AML-193 (cell line): ENCODE results near the gene STRAP.
"Not testable (repeated sequence)": the region's sequence is repeated elsewhere in the genome, so short reads cannot be mapped to it uniquely, and the experiment has no call there.

Source experiments
- DNase-seq, 2 experiments: peaks; one replicate each; lab custom pipeline; 2025; lab: John Stamatoyannopoulos, UW

The STRAP gene

DNA sequence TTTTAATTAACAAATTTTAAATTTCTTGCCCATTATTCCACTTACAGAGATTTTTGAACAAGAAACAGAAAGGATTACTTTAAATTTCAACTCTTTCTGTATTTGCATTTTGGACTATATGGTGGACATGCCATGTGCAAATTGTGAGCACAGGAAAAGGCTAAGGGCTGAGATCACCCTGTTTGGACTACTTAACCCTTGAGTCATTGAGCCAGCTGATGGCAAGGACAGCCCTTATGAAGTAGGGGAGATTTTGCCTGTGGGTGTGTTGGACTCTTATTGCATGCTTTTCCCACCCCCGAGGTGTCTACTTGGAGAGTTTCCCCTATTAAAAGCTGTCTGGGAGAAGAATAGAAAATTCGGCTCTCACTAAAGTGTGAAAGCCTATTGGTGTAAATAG is 46.2 kb downstream of the STRAP start:
- no peak for DNase-seq

DNA sequence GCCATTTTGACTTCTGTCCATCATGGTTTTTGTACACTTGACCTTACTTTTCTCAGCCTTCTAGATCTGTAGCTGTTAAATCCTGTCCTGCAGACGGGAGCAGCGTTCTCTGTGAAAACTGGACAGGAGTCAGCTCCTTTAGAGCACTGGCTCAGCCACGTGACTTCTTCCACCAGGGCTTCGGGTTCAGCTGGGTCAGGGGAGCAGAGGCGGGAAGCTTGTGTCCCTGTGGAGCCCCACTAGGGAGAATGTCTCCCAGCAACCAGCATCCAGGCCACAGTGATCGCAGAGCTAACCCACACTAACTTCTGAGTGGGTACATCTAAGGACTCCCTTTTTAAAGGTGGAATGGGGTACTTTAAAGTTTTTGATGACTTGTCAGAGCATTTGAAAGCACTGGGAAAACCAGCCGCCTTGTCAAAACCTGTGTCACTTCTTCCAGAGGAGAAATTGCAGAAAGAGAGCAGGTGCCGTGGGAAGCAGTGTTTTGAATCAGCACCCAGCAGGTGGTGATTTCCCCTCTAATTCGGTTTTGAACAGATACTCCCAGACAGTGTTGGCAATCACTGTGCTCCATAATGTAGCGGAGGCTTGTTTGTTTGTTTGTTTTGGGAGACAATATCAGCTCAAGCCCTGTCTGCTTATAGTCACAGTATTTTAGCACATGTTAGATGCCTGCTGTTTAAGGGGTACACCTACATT is 46.8 kb downstream of the STRAP start:
- no peak for DNase-seq

GRCh38 chr12:15931590-15932053 is 49.4 kb downstream of the STRAP start:
- no peak for DNase-seq

DNA sequence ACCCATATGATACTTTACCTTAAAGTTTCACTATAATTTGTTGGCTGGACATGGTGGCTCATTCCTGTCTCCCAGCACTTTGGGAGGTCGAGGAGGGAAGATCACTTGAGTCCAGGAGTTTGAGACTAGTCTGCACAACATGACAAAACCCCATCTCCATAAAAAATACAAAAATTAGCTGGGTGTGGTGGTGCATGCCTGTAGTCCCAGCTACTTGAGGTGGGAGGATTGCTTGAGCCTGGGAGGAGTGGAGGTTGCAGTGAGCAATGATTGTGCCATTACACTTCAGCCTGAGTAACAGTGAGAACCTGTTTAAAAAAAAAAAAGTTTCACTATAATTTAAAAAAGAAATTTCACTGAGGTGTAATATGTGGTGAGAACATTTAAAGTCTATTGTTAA is 50.1 kb downstream of the STRAP start:
- no peak for DNase-seq

- DNase-seq = no peak
Observed at GRCh38 chr12:15932971-15933370, 50.8 kb downstream of the STRAP start.

DNA sequence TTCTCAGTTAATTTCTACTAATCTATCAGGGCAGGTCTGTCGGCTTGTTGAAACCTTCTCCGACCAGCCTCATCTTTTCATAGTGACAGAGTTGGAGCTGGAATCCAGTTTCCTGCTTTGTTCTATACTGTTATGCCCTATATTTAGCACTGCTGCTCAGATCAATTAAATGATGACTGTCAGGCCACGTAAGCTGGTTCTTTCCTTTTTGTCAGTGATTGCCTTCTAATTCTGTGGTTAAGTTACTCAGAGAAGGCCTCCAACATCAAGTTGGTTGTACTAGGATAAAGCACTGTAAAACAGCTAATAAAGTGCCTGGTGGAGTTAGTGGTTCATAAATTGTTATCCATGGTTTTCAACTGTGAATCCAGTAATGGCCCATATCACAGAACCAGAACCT is 51.6 kb downstream of the STRAP start:
- DNase-seq = no peak

GRCh38 chr12:15936751-15937150 is 54.6 kb downstream of the STRAP start:
- DNase-seq = no peak

DNA sequence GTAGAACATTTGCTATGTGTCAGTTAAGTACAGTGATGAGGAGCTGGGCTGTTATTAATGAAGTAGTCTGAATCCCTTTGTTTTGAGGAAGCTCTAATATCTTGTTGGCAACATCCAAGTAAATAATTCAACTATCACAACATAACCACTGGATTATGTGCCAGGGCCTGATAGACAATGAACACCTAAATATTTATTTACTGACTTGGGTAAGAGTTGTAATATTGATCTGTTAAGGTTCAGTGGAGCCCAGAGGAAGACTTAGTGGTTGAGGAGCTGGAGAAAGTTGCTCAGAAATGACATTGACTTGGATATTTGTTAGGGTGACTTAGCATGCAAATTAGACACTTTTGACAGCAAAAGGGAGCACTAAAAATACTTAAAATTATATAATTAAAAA is 55.7 kb downstream of the STRAP start:
- DNase-seq = no peak

DNA sequence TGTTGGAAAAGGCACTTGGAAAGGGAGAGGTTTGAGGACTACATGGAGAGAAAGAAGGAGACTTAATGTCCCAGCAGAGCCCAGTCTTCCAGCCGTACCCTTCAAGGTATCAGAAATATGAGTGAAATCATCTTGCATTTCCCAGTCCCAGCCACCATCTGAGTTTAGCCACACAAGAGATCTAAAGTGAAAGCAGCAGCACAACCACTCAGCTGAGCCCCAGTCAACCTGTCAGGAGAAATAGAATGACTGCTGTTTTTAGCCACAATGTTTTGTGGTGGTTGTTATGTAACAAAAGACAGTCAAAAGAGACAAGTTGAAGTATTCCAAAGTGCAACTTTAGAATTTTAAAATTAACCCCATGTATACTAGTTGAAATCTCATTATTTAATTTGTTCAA is 56.9 kb downstream of the STRAP start:
- DNase-seq = no peak

- DNase-seq = no peak
Observed at GRCh38 chr12:15942475-15942874, 60.3 kb downstream of the STRAP start.

- not testable (repeated sequence) for DNase-seq
Observed at GRCh38 chr12:15943519-15943918, 61.3 kb downstream of the STRAP start.

DNA sequence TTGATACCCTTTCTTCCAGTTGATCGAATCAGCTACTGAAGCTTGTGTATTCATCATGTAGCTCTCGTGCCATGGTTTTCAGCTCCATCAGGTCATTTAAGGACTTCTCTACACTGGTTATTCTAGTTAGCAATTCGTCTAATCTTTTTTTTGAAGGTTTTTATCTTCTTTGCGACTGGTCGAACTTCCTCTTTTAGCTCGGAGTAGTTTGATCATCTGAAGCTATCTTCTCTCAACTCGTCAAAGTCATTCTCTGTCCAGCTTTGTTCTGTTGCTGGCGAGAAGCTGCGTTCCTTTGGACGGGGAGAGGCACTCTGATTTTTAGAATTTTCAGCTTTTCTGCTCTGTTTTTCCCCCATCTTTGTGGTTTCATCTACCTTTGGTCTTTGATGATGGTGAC is 66.3 kb downstream of the STRAP start:
- DNase-seq = not testable (repeated sequence)
